Glutamatergic neuron (in vitro differentiated cells): ENCODE data around the gene SLC25A29. TPM values are rescaled to one million over a fixed set of nuclear protein-coding genes. Genes with fewer than 3 reads are reported as not detected.
A peak's percentile ranks its signal among the peaks of the same experiment; 100 is the strongest.
"Not testable (repeated sequence)": the region's sequence is repeated elsewhere in the genome, so short reads cannot be mapped to it uniquely, and the experiment has no call there.

Experiments
- DNase-seq: peaks from one replicate; pipeline ENCODE4 v3.0.0; 2022
- H3K27ac Mint-ChIP-seq: one replicate; pipeline ENCODE4 v1.8.0; 2020; ENCODE audit warnings: mild to moderate bottlenecking, mixed read lengths, inconsistent platforms; ENCODE audit not compliant: unreplicated experiment
- H3K27me3 Mint-ChIP-seq: one replicate; pipeline ENCODE4 v1.8.0; 2020; ENCODE audit warnings: mild to moderate bottlenecking, moderate library complexity, mixed read lengths, inconsistent platforms; ENCODE audit not compliant: unreplicated experiment
- H3K36me3 Mint-ChIP-seq: one replicate; pipeline ENCODE4 v1.8.0; 2020; ENCODE audit warnings: mild to moderate bottlenecking, mixed read lengths, inconsistent platforms; ENCODE audit not compliant: unreplicated experiment
- H3K4me1 Mint-ChIP-seq: one replicate; pipeline ENCODE4 v1.8.0; 2020; ENCODE audit warnings: mild to moderate bottlenecking, low read depth, mixed read lengths, inconsistent platforms; ENCODE audit not compliant: unreplicated experiment
- H3K4me3 Mint-ChIP-seq: one replicate; pipeline ENCODE4 v1.8.0; 2020; ENCODE audit warnings: mild to moderate bottlenecking, mixed read lengths, inconsistent platforms; ENCODE audit not compliant: unreplicated experiment
- H3K9me3 Mint-ChIP-seq: one replicate; pipeline ENCODE4 v1.8.0; 2020; ENCODE audit warnings: mild to moderate bottlenecking, moderate library complexity, mixed read lengths, inconsistent platforms; ENCODE audit not compliant: unreplicated experiment
- CTCF ChIP-seq: fragments of 200-600 bp; sonication (generic); IDR thresholded peaks from one replicate; pipeline ENCODE4 v1.5.0; 2021; ENCODE audit not compliant: partially characterized antibody, unreplicated experiment
- total RNA-seq: library from RNA; stranded (reverse); fragmentation: NEBNext Ultra II Directional; extraction: Animal tissue kit (Norgen Biotek cat#: 25700); gene quantifications from one replicate; pipeline ENCODE4 v1.2.1, GENCODE V29; 2021; ENCODE audit not compliant: unreplicated experiment

The SLC25A29 gene
- total RNA-seq, 1 donor from 2014 or later = 409 TPM

- Mint-ChIP-seq H3K9me3 (peaks cover 9% of the 10 kb centered on the region), H3K4me1 (peaks cover 21% of the 10 kb centered on the region), H3K27ac (peak overlapping the region; percentile 55), H3K4me3 (peak overlapping the region; percentile 58), H3K27me3 (peaks cover 8% of the 10 kb centered on the region), H3K36me3 (no peaks in the 10 kb centered on the region)
- no peak for TF ChIP-seq CTCF
- DNase-seq = peak; percentile 48
These were observed 7.5 kb downstream of the SLC25A29 start for GRCh38 chr14:100298551-100299237.

- Mint-ChIP-seq H3K36me3 (no peaks in the 10 kb centered on the region), H3K4me3 (no peak overlapping the region), H3K4me1 (peaks cover 19% of the 10 kb centered on the region), H3K9me3 (peaks cover 11% of the 10 kb centered on the region), H3K27ac (no peak overlapping the region), H3K27me3 (peaks cover 8% of the 10 kb centered on the region)
- peak; percentile 13 for DNase-seq
- TF ChIP-seq CTCF = no peak
These were observed 8.6 kb downstream of the SLC25A29 start for GRCh38 chr14:100297320-100298300.

GRCh38 chr14:100296729-100297128 is 9.5 kb downstream of the SLC25A29 start:
- not testable (repeated sequence) for H3K4me3 Mint-ChIP-seq, H3K27ac Mint-ChIP-seq, H3K9me3 Mint-ChIP-seq, DNase-seq, H3K27me3 Mint-ChIP-seq, H3K36me3 Mint-ChIP-seq
- peaks cover 16% of the 10 kb centered on the region for H3K4me1 Mint-ChIP-seq

GRCh38 chr14:100296106-100296651 is 10.1 kb downstream of the SLC25A29 start:
- no peak overlapping the region for H3K4me3 Mint-ChIP-seq

More at GRCh38 chr14:100296106-100296651, 10.1 kb downstream of the SLC25A29 start:
- H3K4me1 Mint-ChIP-seq = peaks cover 15% of the 10 kb centered on the region
- DNase-seq = no peak
- H3K27ac Mint-ChIP-seq = peak overlapping the region; percentile 17
- TF ChIP-seq CTCF = no peak
- peaks cover 10% of the 10 kb centered on the region for H3K27me3 Mint-ChIP-seq
- peaks cover 9% of the 10 kb centered on the region for H3K9me3 Mint-ChIP-seq
- H3K36me3 Mint-ChIP-seq = no peaks in the 10 kb centered on the region
